ENCODE measurements around the gene FAM163B. TPM values are rescaled to one million over a fixed set of nuclear protein-coding genes. Genes with fewer than 3 reads are reported as not detected.

FAM163B gene
- total and polyA plus RNA-seq, 9 of the 15 experiments (the other 6 are each of a cell fraction or from before 2014, with no cell fraction given), result not detected

DNA sequence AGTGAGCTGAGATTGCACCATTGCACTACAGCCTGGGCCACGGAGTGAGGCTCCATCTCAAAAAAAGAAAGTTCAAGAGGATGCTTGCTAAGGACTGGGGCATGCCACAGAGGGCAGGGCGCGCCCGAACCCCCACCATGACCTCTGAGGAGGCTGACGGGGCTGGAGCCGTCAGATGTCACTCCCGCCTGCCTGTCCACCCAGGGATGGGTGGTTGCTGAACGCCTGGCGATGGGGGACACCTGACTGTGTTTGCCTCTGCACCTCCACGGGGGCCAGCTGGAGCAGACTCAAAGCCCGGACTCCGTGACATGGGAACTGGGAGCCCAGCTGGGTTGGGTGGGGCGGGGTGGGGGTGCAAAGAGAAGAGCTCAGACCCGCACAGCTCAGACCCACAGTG lies 42.8 kb downstream of the FAM163B start:
- H2AFZ ChIP-seq (ENCODE audit: low read depth, low read length), result no peak overlapping the region
- peaks cover 18 to 66% of the 10 kb centered on the region in 2 experiments; a peak in 4 of 5 replicates for H3K27me3 ChIP-seq (ENCODE audit: control insufficient read depth in 2 of 2, insufficient read depth in 2 of 2, low read length in 2 of 2)
- intact Hi-C loops (cut with micrococcal nuclease) (no loop called here), in situ Hi-C loops (cut with MboI) (no loop called here)
- H4K20me1 ChIP-seq (replicated peaks; ENCODE audit: control insufficient read depth, insufficient read depth, low read length), result no peaks in the 10 kb centered on the region; the same call in 1 of the 2 replicates
- no peak for ATAC-seq
- CTCF ChIA-PET (ENCODE audit: low intra/inter-chr PET ratio), result no interaction called here
- no peak overlapping the region for H3K9ac ChIP-seq (ENCODE audit: insufficient read depth in 1 of 2, low read depth in 2 of 2, low read length in 2 of 2)
- H3K79me2 ChIP-seq (ENCODE audit: control insufficient read depth, insufficient read depth, low read length), result no peaks in the 10 kb centered on the region
- no peak overlapping the region for H3K27ac ChIP-seq (ENCODE audit: extremely low read depth, low read depth, low read length)
- BruUV-seq (replicated peaks), result no TSS peak
- H3K4me1 ChIP-seq (replicated peaks in 1 of 2; ENCODE audit: control insufficient read depth in 2 of 2, insufficient read depth in 2 of 2, low read length in 2 of 2), result peaks cover 0 to 16% of the 10 kb centered on the region in 2 experiments; a peak in 3 of 5 replicates
- H3K4me3 ChIP-seq, result no peak overlapping the region
- WGBS (ENCODE audit: insufficient coverage, low coverage, missing lambda C conversion rate), result 3% methylated on average over 12 of the region's 14 CpGs
- no peaks in the 10 kb centered on the region for H3K36me3 ChIP-seq (ENCODE audit: control insufficient read depth, insufficient read depth, low read length)
- no peak for FAIRE-seq
- TF ChIP-seq RBM39 (optimal IDR thresholded peaks at IDR 0.05; ENCODE audit: low read depth, low read length) (no peak), ZNF134 (CRISPR knock-in tag; conservative IDR thresholded peaks at IDR 0.05) (no peak), MYNN (IDR thresholded peaks at IDR 0.05) (no peak), MYNN (CRISPR knock-in tag; IDR thresholded peaks at IDR 0.05) (no peak), ZNF24 (IDR thresholded peaks at IDR 0.05) (no peak), YY1 (IDR thresholded peaks at IDR 0.05; ENCODE audit: borderline replicate concordance in 1 of 3, control insufficient read depth in 1 of 3, extremely low read depth in 1 of 3, insufficient read depth in 3 of 3, insufficient read length in 1 of 3, insufficient replicate concordance in 2 of 3, low read depth in 1 of 3, low read length in 2 of 3) (no peak), NR2F6 (CRISPR knock-in tag; IDR thresholded peaks at IDR 0.05) (no peak)
- TF ChIP-seq, protein P1, sequence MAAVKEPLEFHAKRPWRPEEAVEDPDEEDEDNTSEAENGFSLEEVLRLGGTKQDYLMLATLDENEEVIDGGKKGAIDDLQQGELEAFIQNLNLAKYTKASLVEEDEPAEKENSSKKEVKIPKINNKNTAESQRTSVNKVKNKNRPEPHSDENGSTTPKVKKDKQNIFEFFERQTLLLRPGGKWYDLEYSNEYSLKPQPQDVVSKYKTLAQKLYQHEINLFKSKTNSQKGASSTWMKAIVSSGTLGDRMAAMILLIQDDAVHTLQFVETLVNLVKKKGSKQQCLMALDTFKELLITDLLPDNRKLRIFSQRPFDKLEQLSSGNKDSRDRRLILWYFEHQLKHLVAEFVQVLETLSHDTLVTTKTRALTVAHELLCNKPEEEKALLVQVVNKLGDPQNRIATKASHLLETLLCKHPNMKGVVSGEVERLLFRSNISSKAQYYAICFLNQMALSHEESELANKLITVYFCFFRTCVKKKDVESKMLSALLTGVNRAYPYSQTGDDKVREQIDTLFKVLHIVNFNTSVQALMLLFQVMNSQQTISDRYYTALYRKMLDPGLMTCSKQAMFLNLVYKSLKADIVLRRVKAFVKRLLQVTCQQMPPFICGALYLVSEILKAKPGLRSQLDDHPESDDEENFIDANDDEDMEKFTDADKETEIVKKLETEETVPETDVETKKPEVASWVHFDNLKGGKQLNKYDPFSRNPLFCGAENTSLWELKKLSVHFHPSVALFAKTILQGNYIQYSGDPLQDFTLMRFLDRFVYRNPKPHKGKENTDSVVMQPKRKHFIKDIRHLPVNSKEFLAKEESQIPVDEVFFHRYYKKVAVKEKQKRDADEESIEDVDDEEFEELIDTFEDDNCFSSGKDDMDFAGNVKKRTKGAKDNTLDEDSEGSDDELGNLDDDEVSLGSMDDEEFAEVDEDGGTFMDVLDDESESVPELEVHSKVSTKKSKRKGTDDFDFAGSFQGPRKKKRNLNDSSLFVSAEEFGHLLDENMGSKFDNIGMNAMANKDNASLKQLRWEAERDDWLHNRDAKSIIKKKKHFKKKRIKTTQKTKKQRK (IDR thresholded peaks at IDR 0.05; ENCODE audit: borderline replicate concordance, low read depth, low read length), result no peak
- POLR2A ChIA-PET, result interaction anchor here (0.7 to 1.0 kb wide), 2 partner anchors 16 to 977 kb away, joined by 3 to 4 read pairs; no protein-coding TSS in a partner anchor
- no peak for DNase-seq (ENCODE audit: extremely low read depth in 1 of 4, low spot score in 3 of 4)
- H3K4me2 ChIP-seq (ENCODE audit: insufficient read depth, low read length), result no peak overlapping the region
- no peaks in the 10 kb centered on the region for H3K9me3 ChIP-seq (replicated peaks; ENCODE audit: control insufficient read depth, insufficient read depth, low read depth, low read length)
- peaks cover 3% of the 10 kb centered on the region for H3K9me1 ChIP-seq (ENCODE audit: control insufficient read depth, insufficient read depth, low read length)

Measured in K562 (cell line).